ENCODE data around the gene TLL2. TPM values are rescaled to one million over a fixed set of nuclear protein-coding genes. Genes with fewer than 3 reads are reported as not detected.

Gene TLL2
- total and polyA plus RNA-seq, 2 of the 4 experiments (the other 2 are of a cell fraction): under 0.01 to 0.05 TPM

GRCh38 chr10:96517284-96517683 lies 3.6 kb upstream of the TLL2 start:
- H3K9me1 ChIP-seq (ENCODE audit: insufficient read depth, low read length): peaks cover 8% of the 10 kb centered on the region; the same call in 1 of the 2 replicates
- no peak overlapping the region for H2AFZ ChIP-seq (replicated peaks; ENCODE audit: low read length, poor library complexity)
- no peak overlapping the region for H2AK5ac ChIP-seq (ENCODE audit: low read depth, low read length)
- no peak overlapping the region for H4K8ac ChIP-seq (ENCODE audit: low read depth in 2 of 2, low read length in 2 of 2)
- no peak overlapping the region for H3K56ac ChIP-seq (ENCODE audit: extremely low read depth, insufficient read depth, low read length)
- H2BK120ac ChIP-seq (ENCODE audit: low read depth, low read length): no peak overlapping the region
- no peak for TF ChIP-seq RAD21 (IDR thresholded peaks at IDR 0.05; ENCODE audit: low read length)
- no peak for TF ChIP-seq SMC3 (IDR thresholded peaks at IDR 0.05; ENCODE audit: low read depth, low read length)
- no peak for TF ChIP-seq MAZ (IDR thresholded peaks at IDR 0.05; ENCODE audit: borderline replicate concordance, low read depth, low read length)
- no peak for TF ChIP-seq RCOR1 (IDR thresholded peaks at IDR 0.05; ENCODE audit: insufficient replicate concordance, low read length)
- no peak for TF ChIP-seq NFE2L2 (IDR thresholded peaks at IDR 0.05; ENCODE audit: low read depth, low read length)
- no peak overlapping the region for H2BK15ac ChIP-seq (ENCODE audit: low read depth, low read length)
- no peak overlapping the region for H2BK20ac ChIP-seq (ENCODE audit: low read depth, low read length)
- intact Hi-C loops (cut with micrococcal nuclease): no loop called here
- 0 out of 4 replicates have a peak, but pooled peaks cover 0 to 6% of the 10 kb centered on the region in 2 experiments for H3K79me1 ChIP-seq (ENCODE audit: low read depth in 1 of 2, low read length in 2 of 2)
- ATAC-seq (ENCODE audit: low read depth) (no peak), DNase-seq (no peak)
- no peak overlapping the region for H3K18ac ChIP-seq (ENCODE audit: low read depth, low read length)
- H4K20me1 ChIP-seq (ENCODE audit: insufficient read depth, low read length): peaks cover 16% of the 10 kb centered on the region; the same call in 1 of the 2 replicates
- H3K9ac ChIP-seq (ENCODE audit: low read depth, low read length): no peak overlapping the region
- BruUV-seq (replicated peaks): no TSS peak
- in situ Hi-C loops (cut with MboI; ENCODE audit: low sequenced_read_pairs): loop anchor here (10.0 kb wide), 1 partner anchor 122 kb away; no protein-coding TSS in a partner anchor
- ChIA-PET CTCF (no interaction called here), POLR2A (ENCODE audit: unreplicated experiment) (no interaction called here)
- H3K4me3 ChIP-seq (ENCODE audit: insufficient read depth, low read depth, low read length): no peak overlapping the region
- no peak overlapping the region for H3K14ac ChIP-seq (replicated peaks; ENCODE audit: low read depth, low read length)
- dilution Hi-C loops (cut with HindIII; ENCODE audit: low sequenced_read_pairs, unreplicated experiment): no loop called here
- no peak overlapping the region for H4K91ac ChIP-seq (ENCODE audit: insufficient read depth, low read depth, low read length)
- H3K9me3 ChIP-seq (ENCODE audit: control insufficient read depth, insufficient read depth, low read length): no peaks in the 10 kb centered on the region
- no peak overlapping the region for H3K4ac ChIP-seq (ENCODE audit: low read depth, low read length)
- H3K4me1 ChIP-seq (ENCODE audit: control insufficient read depth, insufficient read depth, low read length): no peaks in the 10 kb centered on the region; the same call in 1 of the 2 replicates
- no peak overlapping the region for H3K4me2 ChIP-seq (ENCODE audit: low read depth, low read length)
- 100% methylated on average over 1 of the region's 1 CpG; no CpG with 5 or more reads in 1 of the 2 experiments for WGBS, 2 experiments (ENCODE audit: extremely low coverage in 2 of 2, insufficient read length in 1 of 2)
- H3K27me3 ChIP-seq (ENCODE audit: control insufficient read depth, insufficient read depth, low read length): peaks cover 8% of the 10 kb centered on the region
- H3K27ac ChIP-seq (ENCODE audit: insufficient read depth, low read length): no peak overlapping the region
- H2AK9ac ChIP-seq (replicated peaks; ENCODE audit: low read depth, low read length, poor library complexity): no peak overlapping the region
- H3K23ac ChIP-seq (ENCODE audit: low read depth, low read length): no peak overlapping the region
- no peak overlapping the region for H4K5ac ChIP-seq (ENCODE audit: low read depth, low read length)
- H3K36me3 ChIP-seq (ENCODE audit: control insufficient read depth, insufficient read depth, low read length): peaks cover 9% of the 10 kb centered on the region
- H2BK5ac ChIP-seq (ENCODE audit: low read depth, low read length, poor library complexity, severe bottlenecking): no peak overlapping the region
